Uterus (tissue), 2 donors: Measurements from ENCODE around the gene TMOD3.

Source experiments
- POLR2A ChIP-seq, 2 donors: fragments of 450-650 bp; IDR thresholded peaks; one replicate each; pipeline ENCODE4 v1.6.1; 2016; ENCODE audit warnings: antibody characterized with exemption in 2 of 2, mild to moderate bottlenecking in 1 of 2, moderate library complexity in 1 of 2
- TF ChIP-seq, protein P1 (sequence below), 4 experiments: fragments of 200-600 bp in 2 of 4; fragments of 450-650 bp in 2 of 4; sonication (generic) in 2 of 4; IDR thresholded peaks; one replicate each; pipeline ENCODE4 v1.5.1; 2016 to 2019; ENCODE audit warnings: antibody characterized with exemption in 4 of 4, mild to moderate bottlenecking in 2 of 4, moderate library complexity in 1 of 4

GRCh38 chr15:51844747-51845426, 15.4 kb downstream of the TMOD3 start:
- TF ChIP-seq POLR2A (IDR thresholded peaks at IDR 0.05), result no peak
- TF ChIP-seq, protein P1, sequence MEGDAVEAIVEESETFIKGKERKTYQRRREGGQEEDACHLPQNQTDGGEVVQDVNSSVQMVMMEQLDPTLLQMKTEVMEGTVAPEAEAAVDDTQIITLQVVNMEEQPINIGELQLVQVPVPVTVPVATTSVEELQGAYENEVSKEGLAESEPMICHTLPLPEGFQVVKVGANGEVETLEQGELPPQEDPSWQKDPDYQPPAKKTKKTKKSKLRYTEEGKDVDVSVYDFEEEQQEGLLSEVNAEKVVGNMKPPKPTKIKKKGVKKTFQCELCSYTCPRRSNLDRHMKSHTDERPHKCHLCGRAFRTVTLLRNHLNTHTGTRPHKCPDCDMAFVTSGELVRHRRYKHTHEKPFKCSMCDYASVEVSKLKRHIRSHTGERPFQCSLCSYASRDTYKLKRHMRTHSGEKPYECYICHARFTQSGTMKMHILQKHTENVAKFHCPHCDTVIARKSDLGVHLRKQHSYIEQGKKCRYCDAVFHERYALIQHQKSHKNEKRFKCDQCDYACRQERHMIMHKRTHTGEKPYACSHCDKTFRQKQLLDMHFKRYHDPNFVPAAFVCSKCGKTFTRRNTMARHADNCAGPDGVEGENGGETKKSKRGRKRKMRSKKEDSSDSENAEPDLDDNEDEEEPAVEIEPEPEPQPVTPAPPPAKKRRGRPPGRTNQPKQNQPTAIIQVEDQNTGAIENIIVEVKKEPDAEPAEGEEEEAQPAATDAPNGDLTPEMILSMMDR (IDR thresholded peaks at IDR 0.05), result no peak
